ENCODE results near the gene SP6.

DNA sequence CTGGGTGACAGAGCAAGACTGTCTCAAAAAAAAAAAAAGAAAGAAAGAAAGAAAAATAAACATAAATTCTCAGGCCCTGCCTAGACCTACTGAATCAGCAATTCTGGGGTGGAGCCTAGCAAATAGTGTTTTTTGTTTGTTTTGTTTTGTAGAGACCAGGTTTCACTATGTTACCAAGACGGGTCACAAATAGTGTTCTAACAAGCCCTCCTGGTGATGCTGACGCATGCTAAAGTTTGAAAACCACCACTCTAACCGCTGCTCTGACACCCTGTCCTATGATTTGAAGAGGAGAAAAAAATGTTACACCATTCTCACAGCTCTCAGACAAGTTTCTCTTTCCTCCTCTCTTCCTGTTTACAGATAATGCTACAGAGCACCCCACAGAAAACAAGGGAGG is 21.1 kb downstream of the SP6 start:
- TF ChIP-seq, protein P1, sequence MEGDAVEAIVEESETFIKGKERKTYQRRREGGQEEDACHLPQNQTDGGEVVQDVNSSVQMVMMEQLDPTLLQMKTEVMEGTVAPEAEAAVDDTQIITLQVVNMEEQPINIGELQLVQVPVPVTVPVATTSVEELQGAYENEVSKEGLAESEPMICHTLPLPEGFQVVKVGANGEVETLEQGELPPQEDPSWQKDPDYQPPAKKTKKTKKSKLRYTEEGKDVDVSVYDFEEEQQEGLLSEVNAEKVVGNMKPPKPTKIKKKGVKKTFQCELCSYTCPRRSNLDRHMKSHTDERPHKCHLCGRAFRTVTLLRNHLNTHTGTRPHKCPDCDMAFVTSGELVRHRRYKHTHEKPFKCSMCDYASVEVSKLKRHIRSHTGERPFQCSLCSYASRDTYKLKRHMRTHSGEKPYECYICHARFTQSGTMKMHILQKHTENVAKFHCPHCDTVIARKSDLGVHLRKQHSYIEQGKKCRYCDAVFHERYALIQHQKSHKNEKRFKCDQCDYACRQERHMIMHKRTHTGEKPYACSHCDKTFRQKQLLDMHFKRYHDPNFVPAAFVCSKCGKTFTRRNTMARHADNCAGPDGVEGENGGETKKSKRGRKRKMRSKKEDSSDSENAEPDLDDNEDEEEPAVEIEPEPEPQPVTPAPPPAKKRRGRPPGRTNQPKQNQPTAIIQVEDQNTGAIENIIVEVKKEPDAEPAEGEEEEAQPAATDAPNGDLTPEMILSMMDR (conservative IDR thresholded peaks at IDR 0.05; ENCODE audit: low read depth, low read length) = no peak
- no peak for TF ChIP-seq EZH2phosphoT487 (IDR thresholded peaks at IDR 0.05; ENCODE audit: borderline replicate concordance, low read length)
- no peak for TF ChIP-seq EZH2 (IDR thresholded peaks at IDR 0.05; ENCODE audit: low read length, unreplicated experiment)

All from PC-3 (cell line).